Erythroblast (primary cell): ENCODE results near the gene CREBRF.
"Not testable (repeated sequence)": the region's sequence is repeated elsewhere in the genome, so short reads cannot be mapped to it uniquely, and the experiment has no call there.

ENCODE experiments used
- DNase-seq, 2 experiments: peaks; one replicate each; lab custom pipeline; 2025; lab: John Stamatoyannopoulos, UW
- GATA1 ChIP-seq: IDR thresholded peaks from 2 replicates; pipeline ENCODE4 v1.6.1; 2011; ENCODE audit warnings: low read depth, mild to moderate bottlenecking, control low read depth, low read length, moderate library complexity
- POLR2A ChIP-seq: IDR thresholded peaks from 2 replicates; pipeline ENCODE4 v1.6.1; 2011; ENCODE audit warnings: mild to moderate bottlenecking, low read length

The CREBRF gene

GRCh38 chr5:173020643-173021042 is 35.5 kb upstream of the CREBRF start:
- no peak for TF ChIP-seq POLR2A
- TF ChIP-seq GATA1: no peak
- DNase-seq: no peak

- no peak for DNase-seq
- no peak for TF ChIP-seq POLR2A
- no peak for TF ChIP-seq GATA1
Observed at GRCh38 chr5:173025651-173026050, 30.5 kb upstream of the CREBRF start.

- no peak for DNase-seq
- TF ChIP-seq POLR2A (no peak), GATA1 (no peak)
Observed at GRCh38 chr5:173027905-173028304, 28.2 kb upstream of the CREBRF start.

- DNase-seq: no peak
Observed at GRCh38 chr5:173028811-173029327, 27.3 kb upstream of the CREBRF start.

GRCh38 chr5:173029499-173029921 is 26.6 kb upstream of the CREBRF start:
- no peak for TF ChIP-seq POLR2A
- no peak for TF ChIP-seq GATA1
- DNase-seq: peak; percentile 57 to 59

More at GRCh38 chr5:173028811-173029327, 27.3 kb upstream of the CREBRF start:
- TF ChIP-seq GATA1 (no peak), POLR2A (no peak)

GRCh38 chr5:173032096-173032495 is 24.1 kb upstream of the CREBRF start:
- not testable (repeated sequence) for DNase-seq

GRCh38 chr5:173032730-173033129 is 23.4 kb upstream of the CREBRF start:
- no peak for DNase-seq
- TF ChIP-seq POLR2A (no peak), GATA1 (no peak)

- no peak for TF ChIP-seq POLR2A
- TF ChIP-seq GATA1: no peak
- DNase-seq: no peak
Observed at GRCh38 chr5:173033923-173034322, 22.2 kb upstream of the CREBRF start.

GRCh38 chr5:173035904-173036707 is 20.0 kb upstream of the CREBRF start:
- TF ChIP-seq GATA1 (no peak), POLR2A (no peak)

GRCh38 chr5:173039188-173039587 is 17.0 kb upstream of the CREBRF start:
- DNase-seq: no peak

More at GRCh38 chr5:173035904-173036707, 20.0 kb upstream of the CREBRF start:
- no peak for DNase-seq

GRCh38 chr5:173039964-173040363 is 16.2 kb upstream of the CREBRF start:
- DNase-seq: no peak
- no peak for TF ChIP-seq POLR2A
- no peak for TF ChIP-seq GATA1

More at GRCh38 chr5:173039188-173039587, 17.0 kb upstream of the CREBRF start:
- TF ChIP-seq POLR2A (no peak), GATA1 (no peak)

GRCh38 chr5:173041881-173042762 is 14.0 kb upstream of the CREBRF start:
- peak in 1 of 2 experiments; percentile 14 for DNase-seq

GRCh38 chr5:173042763-173043107 is 13.4 kb upstream of the CREBRF start:
- no peak for DNase-seq
- TF ChIP-seq POLR2A (no peak), GATA1 (no peak)

More at GRCh38 chr5:173041881-173042762, 14.0 kb upstream of the CREBRF start:
- TF ChIP-seq POLR2A (no peak), GATA1 (no peak)

- TF ChIP-seq POLR2A: no peak
- no peak for TF ChIP-seq GATA1
- no peak for DNase-seq
Observed at GRCh38 chr5:173045474-173045873, 10.7 kb upstream of the CREBRF start.

- DNase-seq: not testable (repeated sequence)
Observed at GRCh38 chr5:173047096-173047837, 8.9 kb upstream of the CREBRF start.
